ENCODE measurements around the gene OGDH. TPM values are rescaled to one million over a fixed set of nuclear protein-coding genes. Genes with fewer than 3 reads are reported as not detected.

OGDH gene
- total RNA-seq, 1 donor from 2014 or later = 67.1 TPM

DNA sequence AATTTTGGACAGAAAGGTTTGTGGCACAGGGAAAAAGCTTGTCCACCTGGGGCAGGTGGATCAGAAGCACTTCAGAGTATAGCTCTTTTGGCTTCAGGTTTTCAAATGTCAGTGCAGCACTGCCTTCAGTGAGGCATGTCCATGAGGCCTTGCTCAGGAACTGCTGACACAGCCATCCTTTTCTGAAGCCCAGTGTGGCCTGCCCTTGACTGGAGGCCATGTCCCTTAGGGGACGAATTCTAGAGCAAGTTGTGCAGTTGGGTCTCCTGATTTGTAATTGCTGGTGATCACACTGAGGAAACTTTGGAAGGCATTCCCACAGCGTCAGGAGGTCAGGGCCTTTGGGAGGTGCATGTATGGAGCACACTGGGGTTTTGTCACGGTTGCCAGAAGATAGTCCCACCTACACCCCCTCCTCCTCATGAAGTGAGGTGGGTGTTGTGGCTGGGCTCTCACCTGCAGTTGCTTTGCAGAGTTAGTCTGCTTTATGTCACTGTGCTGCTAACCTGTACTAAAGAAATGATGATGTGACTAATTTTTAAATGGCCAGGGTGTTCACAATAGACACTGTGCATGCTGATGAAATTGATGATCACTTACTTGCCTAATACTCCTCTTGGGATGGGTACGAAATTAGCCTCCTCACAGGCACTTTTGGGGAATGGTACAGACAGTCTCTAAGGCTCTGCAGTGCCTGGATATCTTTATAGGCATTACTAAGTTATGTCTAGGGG is 41.7 kb downstream of the OGDH start:
- no peaks in the 10 kb centered on the region for H3K9me3 Mint-ChIP-seq (ENCODE audit: unreplicated experiment)
- no peaks in the 10 kb centered on the region for H3K27me3 Mint-ChIP-seq (ENCODE audit: unreplicated experiment)
- DNase-seq (ENCODE audit: low spot score) = no peak
- H3K27ac Mint-ChIP-seq (ENCODE audit: unreplicated experiment) = no peak overlapping the region
- H3K36me3 Mint-ChIP-seq (ENCODE audit: low read depth, unreplicated experiment) = peaks cover 18% of the 10 kb centered on the region
- H3K4me3 Mint-ChIP-seq (ENCODE audit: unreplicated experiment) = no peak overlapping the region
- H3K4me1 Mint-ChIP-seq (ENCODE audit: unreplicated experiment) = no peaks in the 10 kb centered on the region
- TF ChIP-seq, protein P1, sequence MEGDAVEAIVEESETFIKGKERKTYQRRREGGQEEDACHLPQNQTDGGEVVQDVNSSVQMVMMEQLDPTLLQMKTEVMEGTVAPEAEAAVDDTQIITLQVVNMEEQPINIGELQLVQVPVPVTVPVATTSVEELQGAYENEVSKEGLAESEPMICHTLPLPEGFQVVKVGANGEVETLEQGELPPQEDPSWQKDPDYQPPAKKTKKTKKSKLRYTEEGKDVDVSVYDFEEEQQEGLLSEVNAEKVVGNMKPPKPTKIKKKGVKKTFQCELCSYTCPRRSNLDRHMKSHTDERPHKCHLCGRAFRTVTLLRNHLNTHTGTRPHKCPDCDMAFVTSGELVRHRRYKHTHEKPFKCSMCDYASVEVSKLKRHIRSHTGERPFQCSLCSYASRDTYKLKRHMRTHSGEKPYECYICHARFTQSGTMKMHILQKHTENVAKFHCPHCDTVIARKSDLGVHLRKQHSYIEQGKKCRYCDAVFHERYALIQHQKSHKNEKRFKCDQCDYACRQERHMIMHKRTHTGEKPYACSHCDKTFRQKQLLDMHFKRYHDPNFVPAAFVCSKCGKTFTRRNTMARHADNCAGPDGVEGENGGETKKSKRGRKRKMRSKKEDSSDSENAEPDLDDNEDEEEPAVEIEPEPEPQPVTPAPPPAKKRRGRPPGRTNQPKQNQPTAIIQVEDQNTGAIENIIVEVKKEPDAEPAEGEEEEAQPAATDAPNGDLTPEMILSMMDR (IDR thresholded peaks at IDR 0.05; ENCODE audit: unreplicated experiment) = no peak

DNA sequence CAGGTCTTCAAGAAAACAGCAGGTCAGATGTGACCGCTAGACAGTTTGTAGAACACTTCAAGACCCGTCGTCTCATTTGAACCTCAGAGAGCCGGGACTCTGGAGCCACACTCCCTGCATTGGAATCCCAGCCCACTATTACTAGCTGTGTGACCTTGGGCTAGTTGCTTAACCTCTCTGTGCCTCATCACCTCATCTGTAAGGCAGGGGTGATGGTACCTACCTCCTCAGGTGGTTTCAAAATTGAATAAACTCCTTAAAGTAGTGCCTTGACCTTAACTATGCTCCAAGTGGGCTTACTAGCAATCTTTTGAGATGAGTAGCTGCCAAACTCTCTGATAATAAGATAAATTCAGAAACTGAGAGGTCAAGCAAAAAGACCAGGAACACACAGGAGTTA is 43.8 kb downstream of the OGDH start:
- no peaks in the 10 kb centered on the region for H3K4me1 Mint-ChIP-seq (ENCODE audit: unreplicated experiment)
- no peak for DNase-seq (ENCODE audit: low spot score)

GRCh38 chr7:44650772-44651171 is 44.3 kb downstream of the OGDH start:
- no peak for DNase-seq (ENCODE audit: low spot score)
- H3K36me3 Mint-ChIP-seq (ENCODE audit: low read depth, unreplicated experiment) = peaks cover 12% of the 10 kb centered on the region
- no peaks in the 10 kb centered on the region for H3K4me1 Mint-ChIP-seq (ENCODE audit: unreplicated experiment)
- no peaks in the 10 kb centered on the region for H3K27me3 Mint-ChIP-seq (ENCODE audit: unreplicated experiment)
- peak overlapping the region; percentile 42 for H3K4me3 Mint-ChIP-seq (ENCODE audit: unreplicated experiment)
- TF ChIP-seq, protein P1 (IDR thresholded peaks at IDR 0.05; ENCODE audit: unreplicated experiment) = no peak
- H3K9me3 Mint-ChIP-seq (ENCODE audit: unreplicated experiment) = no peaks in the 10 kb centered on the region
- no peak overlapping the region for H3K27ac Mint-ChIP-seq (ENCODE audit: unreplicated experiment)

More for the DNA sequence above, 43.8 kb downstream of the OGDH start:
- H3K27me3 Mint-ChIP-seq (ENCODE audit: unreplicated experiment) = no peaks in the 10 kb centered on the region
- peaks cover 15% of the 10 kb centered on the region for H3K36me3 Mint-ChIP-seq (ENCODE audit: low read depth, unreplicated experiment)
- no peak overlapping the region for H3K27ac Mint-ChIP-seq (ENCODE audit: unreplicated experiment)
- H3K4me3 Mint-ChIP-seq (ENCODE audit: unreplicated experiment) = no peak overlapping the region
- H3K9me3 Mint-ChIP-seq (ENCODE audit: unreplicated experiment) = no peaks in the 10 kb centered on the region
- TF ChIP-seq, protein P1 (IDR thresholded peaks at IDR 0.05; ENCODE audit: unreplicated experiment) = no peak

GRCh38 chr7:44652535-44652934 is 46.1 kb downstream of the OGDH start:
- Mint-ChIP-seq H3K36me3 (ENCODE audit: low read depth, unreplicated experiment) (peaks cover 23% of the 10 kb centered on the region), H3K4me1 (ENCODE audit: unreplicated experiment) (no peaks in the 10 kb centered on the region), H3K27ac (ENCODE audit: unreplicated experiment) (no peak overlapping the region), H3K9me3 (ENCODE audit: unreplicated experiment) (no peaks in the 10 kb centered on the region), H3K4me3 (ENCODE audit: unreplicated experiment) (no peak overlapping the region), H3K27me3 (ENCODE audit: unreplicated experiment) (no peaks in the 10 kb centered on the region)
- no peak for DNase-seq (ENCODE audit: low spot score)
- TF ChIP-seq, protein P1 (IDR thresholded peaks at IDR 0.05; ENCODE audit: unreplicated experiment) = no peak

- Mint-ChIP-seq H3K27me3 (ENCODE audit: unreplicated experiment) (no peaks in the 10 kb centered on the region), H3K4me1 (ENCODE audit: unreplicated experiment) (no peaks in the 10 kb centered on the region), H3K36me3 (ENCODE audit: low read depth, unreplicated experiment) (peaks cover 29% of the 10 kb centered on the region), H3K9me3 (ENCODE audit: unreplicated experiment) (no peaks in the 10 kb centered on the region), H3K4me3 (ENCODE audit: unreplicated experiment) (no peak overlapping the region), H3K27ac (ENCODE audit: unreplicated experiment) (no peak overlapping the region)
- TF ChIP-seq, protein P1 (IDR thresholded peaks at IDR 0.05; ENCODE audit: unreplicated experiment) = no peak
- no peak for DNase-seq (ENCODE audit: low spot score)
Observed at GRCh38 chr7:44654255-44654796, 47.9 kb downstream of the OGDH start.
